GM11168 (cell line): Measurements from ENCODE around the gene TSNAX.

Experiments
- in situ Hi-C: fragments of 300-500 bp; cut with MboI; formaldehyde crosslinking; loops from one replicate; pipeline ENCODE4 v1.12.0; 2022; ENCODE audit warnings: low sequenced_read_pairs; ENCODE audit not compliant: unreplicated experiment

TSNAX gene

GRCh38 chr1:231594749-231595148 lies 66.3 kb downstream of the TSNAX start:
- in situ Hi-C loops: no loop called here

GRCh38 chr1:231596337-231596791 lies 67.9 kb downstream of the TSNAX start:
- in situ Hi-C loops: no loop called here

GRCh38 chr1:231597971-231598370 lies 69.5 kb downstream of the TSNAX start:
- in situ Hi-C loops: no loop called here

- in situ Hi-C loops: no loop called here
Measured at GRCh38 chr1:231600458-231600976, 72.0 kb downstream of the TSNAX start.

- in situ Hi-C loops: no loop called here
Measured at GRCh38 chr1:231601824-231602672, 73.6 kb downstream of the TSNAX start.

GRCh38 chr1:231602673-231602984 lies 74.2 kb downstream of the TSNAX start:
- in situ Hi-C loops: no loop called here

GRCh38 chr1:231603598-231604275 lies 75.3 kb downstream of the TSNAX start:
- in situ Hi-C loops: no loop called here

GRCh38 chr1:231604276-231604621 lies 75.8 kb downstream of the TSNAX start:
- in situ Hi-C loops: no loop called here

GRCh38 chr1:231605149-231606100 lies 77.0 kb downstream of the TSNAX start:
- in situ Hi-C loops: no loop called here

- in situ Hi-C loops: no loop called here
Measured at GRCh38 chr1:231606712-231607111, 78.2 kb downstream of the TSNAX start.

GRCh38 chr1:231610388-231610787 lies 81.9 kb downstream of the TSNAX start:
- in situ Hi-C loops: no loop called here

- in situ Hi-C loops: no loop called here
Measured at GRCh38 chr1:231611111-231611510, 82.6 kb downstream of the TSNAX start.

- in situ Hi-C loops: no loop called here
Measured at GRCh38 chr1:231611851-231612250, 83.4 kb downstream of the TSNAX start.

GRCh38 chr1:231612393-231613089 lies 84.1 kb downstream of the TSNAX start:
- in situ Hi-C loops: no loop called here

GRCh38 chr1:231613419-231614349 lies 85.2 kb downstream of the TSNAX start:
- in situ Hi-C loops: no loop called here
